ENCODE results near the gene SLC25A1. TPM values are rescaled to one million over a fixed set of nuclear protein-coding genes. Genes with fewer than 3 reads are reported as not detected.

The SLC25A1 gene
- total RNA-seq, 4 donors from 2014 or later, result 61.1 to 450 (median 97.4) TPM

DNA sequence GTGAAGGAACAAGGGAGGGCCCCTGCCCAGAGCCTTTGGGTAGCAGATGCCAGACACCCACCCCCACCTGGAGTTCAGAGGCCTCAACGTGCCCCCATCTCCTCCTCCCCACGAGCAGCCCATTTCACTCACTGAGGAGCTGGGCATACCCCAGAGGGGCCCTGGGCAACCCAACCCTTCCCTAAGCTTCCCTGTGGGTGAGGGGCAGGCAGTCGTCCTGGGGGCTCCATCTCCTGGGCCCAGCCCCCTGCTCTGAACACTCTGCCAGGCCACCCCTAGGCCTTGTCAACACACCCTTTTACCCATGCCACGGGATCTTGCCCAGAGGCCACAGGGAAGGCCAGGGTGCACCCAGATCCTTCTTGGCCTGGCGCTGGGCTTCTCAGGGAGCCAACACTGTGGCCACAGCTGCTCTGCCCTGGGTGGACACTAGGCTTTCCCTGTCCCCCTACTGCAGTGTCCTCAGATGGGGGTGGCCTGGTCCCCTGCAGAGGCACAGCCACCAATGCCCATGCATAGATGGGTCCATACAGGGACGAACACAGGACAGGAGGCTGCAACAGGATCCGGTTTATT is 3.4 kb downstream of the SLC25A1 start:
- TF ChIP-seq, protein P1, sequence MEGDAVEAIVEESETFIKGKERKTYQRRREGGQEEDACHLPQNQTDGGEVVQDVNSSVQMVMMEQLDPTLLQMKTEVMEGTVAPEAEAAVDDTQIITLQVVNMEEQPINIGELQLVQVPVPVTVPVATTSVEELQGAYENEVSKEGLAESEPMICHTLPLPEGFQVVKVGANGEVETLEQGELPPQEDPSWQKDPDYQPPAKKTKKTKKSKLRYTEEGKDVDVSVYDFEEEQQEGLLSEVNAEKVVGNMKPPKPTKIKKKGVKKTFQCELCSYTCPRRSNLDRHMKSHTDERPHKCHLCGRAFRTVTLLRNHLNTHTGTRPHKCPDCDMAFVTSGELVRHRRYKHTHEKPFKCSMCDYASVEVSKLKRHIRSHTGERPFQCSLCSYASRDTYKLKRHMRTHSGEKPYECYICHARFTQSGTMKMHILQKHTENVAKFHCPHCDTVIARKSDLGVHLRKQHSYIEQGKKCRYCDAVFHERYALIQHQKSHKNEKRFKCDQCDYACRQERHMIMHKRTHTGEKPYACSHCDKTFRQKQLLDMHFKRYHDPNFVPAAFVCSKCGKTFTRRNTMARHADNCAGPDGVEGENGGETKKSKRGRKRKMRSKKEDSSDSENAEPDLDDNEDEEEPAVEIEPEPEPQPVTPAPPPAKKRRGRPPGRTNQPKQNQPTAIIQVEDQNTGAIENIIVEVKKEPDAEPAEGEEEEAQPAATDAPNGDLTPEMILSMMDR (IDR thresholded peaks at IDR 0.05; ENCODE audit: low read depth), result no peak

DNA sequence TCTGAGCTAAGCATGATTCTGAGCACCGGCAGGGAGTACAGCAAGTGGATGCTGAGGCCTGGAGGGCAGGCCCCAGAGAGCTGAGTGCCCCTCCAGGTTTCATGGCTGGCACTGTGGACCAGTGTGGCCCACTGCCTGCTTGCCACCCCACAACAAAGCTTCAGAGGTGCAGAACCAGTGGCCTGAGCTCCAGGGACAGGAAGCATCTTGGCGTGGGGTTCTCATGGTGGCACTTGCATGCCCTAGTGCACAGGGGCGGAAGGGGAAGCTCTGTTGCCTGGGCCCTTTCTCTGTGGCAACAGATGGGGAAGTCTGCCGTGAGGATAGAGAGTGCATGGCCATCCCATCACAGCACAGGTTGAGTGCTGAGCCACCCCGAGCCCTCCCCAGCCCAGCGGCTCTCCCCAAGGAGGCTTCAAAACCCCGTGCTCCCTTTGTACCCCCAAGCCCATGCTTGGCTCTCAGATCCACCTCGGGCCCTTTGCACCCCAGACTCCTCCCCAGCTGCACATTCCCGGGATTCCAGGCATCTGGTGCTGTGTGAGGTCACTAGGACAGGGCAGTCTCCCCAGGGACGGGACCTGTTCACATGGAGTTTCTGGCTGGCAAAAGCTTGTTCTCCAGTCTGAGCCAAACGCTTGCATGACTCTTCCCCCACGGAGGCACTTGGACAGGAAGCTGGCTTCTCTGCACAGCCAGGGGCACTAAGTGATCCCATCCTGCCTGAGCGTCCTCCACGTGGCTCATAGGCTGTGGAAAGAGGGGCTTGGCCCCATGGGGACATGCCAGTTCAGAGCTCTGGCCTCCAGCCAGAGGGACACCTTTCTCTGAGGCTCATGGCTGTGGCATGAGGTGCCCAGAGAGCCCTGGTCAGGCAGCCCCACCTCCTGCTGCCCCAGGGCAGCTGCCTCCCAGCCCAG is 4.2 kb downstream of the SLC25A1 start:
- TF ChIP-seq, protein P1 (IDR thresholded peaks at IDR 0.05; ENCODE audit: low read depth), result no peak

DNA sequence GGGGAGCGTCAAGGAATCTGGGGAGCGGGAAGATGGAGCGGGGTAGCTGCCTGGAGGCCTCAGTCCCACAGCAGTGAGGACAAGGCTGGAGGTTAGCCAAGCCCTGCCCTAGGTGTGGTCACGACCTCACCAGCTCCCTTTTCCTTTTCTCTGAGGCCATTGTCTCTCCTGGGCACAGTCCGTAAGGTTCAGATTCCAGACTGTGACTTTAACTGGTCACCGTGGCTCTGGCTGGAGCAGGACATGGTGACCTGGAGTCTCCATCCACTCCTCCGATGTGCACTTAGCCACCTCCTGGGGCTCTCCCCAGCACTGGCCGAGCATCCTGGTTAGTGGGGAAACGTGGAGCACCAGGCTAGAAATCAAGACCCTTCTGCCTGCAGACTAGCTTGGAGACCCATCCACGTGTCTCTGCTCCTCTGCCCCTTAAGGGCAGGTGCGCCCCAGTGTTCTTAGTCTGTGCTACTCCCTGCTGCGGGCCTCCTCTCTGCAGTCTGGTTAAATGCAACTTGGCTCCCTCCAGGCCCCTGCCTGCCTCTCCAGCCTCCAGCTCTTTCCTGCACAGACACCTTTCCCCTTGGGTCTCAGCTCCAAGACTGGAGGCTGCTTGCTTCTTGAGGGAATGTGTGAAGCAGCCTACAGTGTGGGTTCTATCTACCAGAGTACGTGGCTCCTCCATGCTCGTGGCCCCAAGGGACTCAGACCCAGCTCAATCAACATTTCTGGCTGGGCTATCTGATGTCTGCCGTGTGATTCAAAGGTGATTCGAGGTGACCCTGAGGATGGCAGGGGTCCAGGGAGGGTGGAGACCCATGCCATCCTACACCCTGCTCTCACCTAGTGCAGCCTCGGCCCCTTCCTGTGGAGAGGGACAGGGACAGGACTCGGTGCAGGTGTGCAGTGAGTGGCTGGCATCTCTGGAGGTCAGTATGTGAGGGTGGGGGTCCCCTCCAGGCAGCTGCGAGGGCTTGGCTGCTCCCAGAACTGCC is 5.2 kb downstream of the SLC25A1 start:
- TF ChIP-seq, protein P1 (IDR thresholded peaks at IDR 0.05; ENCODE audit: low read depth), result no peak

DNA sequence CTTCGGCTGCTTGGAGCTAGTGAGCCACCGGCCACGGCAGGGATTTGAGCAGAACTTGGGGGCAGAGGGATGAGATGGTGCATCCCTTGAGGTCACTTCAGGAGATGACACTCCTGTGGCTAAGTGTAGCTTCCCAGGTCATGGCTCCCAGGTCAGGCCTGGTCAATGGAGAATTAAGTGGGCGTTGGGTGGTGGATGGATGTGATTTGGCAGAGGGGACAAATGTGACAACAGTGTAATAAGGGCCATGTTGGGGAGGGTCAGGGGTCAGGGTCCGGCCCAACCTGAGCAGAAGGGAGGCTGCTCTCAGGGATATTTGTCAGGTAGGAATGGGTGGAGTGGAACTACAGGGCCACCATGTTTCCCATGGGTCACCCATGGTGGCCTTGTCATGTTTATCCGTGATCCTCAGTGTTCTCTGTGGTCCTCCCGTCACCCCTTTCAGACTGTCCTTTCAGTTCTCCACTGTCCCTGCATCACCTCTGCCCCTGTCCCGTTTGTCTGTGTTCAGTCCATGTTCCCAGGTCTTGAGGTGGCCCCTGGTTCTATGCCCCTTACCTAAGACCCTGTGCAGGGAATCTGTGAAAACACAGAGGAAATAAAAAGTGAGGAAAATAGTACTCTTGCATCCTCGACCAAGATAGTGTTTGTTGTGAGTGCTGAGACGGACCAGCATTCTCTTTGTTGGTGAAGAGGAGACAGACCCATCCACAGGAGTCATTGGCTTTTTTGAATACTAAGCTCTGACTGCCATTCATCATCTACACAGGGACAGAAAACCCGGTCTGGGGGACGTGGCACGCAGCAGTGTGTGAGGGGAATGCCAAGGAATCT is 6.1 kb downstream of the SLC25A1 start:
- TF ChIP-seq, protein P1 (IDR thresholded peaks at IDR 0.05; ENCODE audit: low read depth), result no peak

DNA sequence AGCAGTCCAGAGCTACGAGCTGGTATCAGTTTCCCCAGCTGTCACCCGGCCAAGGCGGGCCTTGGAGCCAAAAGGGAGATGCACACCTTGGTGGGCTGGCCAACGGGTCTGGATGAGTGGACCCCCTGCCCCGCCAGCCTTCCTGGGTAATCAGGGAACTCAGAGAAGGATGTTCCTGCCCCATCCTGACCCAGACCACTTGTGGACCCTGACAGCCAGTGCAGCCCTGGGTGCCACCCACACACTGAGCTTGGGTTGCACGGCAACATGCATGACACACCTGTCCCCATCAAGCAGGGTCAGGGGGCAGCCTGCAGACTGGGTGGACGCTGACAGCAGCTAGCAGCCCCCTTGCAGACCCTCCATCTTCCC is 8.6 kb downstream of the SLC25A1 start:
- TF ChIP-seq, protein P1 (IDR thresholded peaks at IDR 0.05; ENCODE audit: low read depth), result no peak

DNA sequence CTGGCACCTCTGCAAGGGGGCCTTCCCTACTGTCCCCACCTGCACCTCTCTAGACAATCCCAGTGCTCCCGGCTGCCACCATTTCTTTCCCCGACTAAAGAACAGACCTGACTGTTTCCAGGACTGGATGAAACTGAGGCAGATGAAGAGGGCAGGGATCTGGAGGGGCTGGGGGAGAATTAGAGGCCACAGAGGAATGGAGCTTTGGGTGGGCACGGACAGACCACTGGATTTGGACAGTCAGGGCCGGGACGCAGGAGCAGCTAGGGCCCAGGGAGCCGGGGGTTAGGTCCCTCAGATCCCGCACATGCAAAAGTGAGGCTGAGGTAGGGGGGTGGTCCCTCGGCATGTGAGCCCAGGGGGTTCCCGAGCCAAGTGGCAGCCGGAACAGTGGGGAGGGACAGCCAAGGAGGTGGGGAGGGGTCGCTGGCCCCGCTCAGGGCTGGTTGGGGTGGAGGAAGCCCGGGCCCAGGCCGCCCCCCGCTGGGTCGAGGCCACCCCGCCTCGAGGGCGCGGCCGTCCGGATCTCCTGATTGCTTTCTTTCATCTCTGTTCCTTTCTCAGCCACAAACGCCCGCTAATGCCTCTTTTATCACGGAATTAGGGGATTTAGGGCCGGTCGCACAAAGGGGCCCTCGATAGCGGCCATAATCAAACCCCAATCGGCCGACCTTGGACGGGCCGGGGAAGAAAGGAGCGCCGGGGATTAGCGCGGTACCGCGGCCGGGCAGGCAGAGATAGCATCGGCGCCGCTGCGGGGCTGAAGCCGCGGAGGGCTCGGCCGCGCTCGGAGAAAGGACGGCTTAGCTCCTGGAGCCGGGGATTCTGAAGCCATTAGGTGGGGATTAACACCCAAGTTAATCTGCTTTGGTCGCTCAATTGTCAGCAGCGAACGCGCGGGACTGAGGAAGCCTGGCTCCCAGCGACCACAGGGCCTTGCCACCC is 9.3 kb downstream of the SLC25A1 start:
- TF ChIP-seq, protein P1 (IDR thresholded peaks at IDR 0.05; ENCODE audit: low read depth), result no peak
